HG03378 (cell line): ENCODE results near the gene C6orf62.
"Not testable (repeated sequence)": the region's sequence is repeated elsewhere in the genome, so short reads cannot be mapped to it uniquely, and the experiment has no call there.

ENCODE experiments used
- ATAC-seq: cut with Tn5 transposase; IDR thresholded peaks from one replicate; pipeline ENCODE4 v1.9.1; 2021; ENCODE audit warnings: mild to moderate bottlenecking, moderate library complexity; ENCODE audit not compliant: unreplicated experiment

The C6orf62 gene

DNA sequence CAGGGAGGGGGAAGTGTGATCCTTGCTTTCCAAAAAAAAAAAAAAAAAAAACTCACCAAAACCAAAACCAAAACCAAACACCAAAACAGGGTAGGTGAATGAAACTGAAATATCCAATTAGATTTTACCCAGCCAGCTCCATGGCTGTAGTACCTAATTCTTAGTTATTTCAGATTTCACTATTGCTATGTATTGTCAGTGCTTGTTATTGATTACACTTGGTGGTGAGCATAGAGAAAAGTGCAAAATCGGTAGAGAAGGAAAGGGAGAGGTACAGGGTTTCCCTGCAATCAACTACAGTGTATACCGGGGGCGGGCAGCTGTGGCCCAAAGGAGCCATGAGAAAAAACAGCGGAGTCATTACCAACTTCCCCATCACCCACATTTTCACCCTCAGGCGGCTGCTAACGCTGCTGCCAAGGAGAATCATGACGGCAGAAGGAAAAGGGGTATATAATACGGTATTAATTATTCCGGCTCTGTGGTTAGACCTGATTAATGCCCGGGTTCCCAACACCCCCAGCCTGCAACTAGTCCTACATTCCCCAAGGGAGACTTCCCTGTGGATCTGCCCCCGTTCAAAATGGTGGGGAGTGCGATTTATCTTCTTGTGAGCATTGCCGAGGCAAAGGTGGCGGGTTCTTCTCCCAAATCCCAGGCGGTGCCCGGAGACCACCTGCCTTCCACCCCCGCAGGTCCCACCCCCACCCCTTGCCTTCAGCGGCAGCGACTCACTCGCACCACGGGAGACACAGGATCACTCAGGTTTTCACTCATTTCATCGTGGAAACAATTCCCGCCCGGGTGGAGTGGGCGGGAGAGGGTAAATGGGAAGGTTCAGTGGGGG, at the start of gene C6orf62:
Gene C6orf62 (minus strand): TSS at position 30 of the 847 bp plus-strand sequence. CDS start 486 bp downstream, outside the sequence.
- peak; percentile 30 for ATAC-seq

DNA sequence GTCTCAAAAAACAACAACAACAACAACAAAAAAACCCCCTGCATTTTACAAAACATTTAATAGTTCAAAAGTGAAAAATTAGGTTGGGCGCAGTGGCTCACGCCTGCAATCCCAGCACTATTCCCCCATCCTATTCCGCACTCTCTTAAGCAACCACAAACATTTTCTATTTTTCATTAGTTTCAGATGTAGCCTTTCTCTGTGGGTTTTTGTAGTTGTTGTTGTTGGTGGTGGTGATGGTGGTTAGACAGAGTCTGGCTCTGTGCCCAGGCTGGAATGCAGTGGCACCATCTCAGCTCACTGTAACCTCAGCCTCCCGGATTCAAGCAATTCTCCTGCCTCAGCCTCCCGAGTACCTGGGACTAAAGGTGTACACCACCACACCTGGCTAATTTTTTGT, 49.4 kb upstream of the C6orf62 start:
- ATAC-seq = no peak

DNA sequence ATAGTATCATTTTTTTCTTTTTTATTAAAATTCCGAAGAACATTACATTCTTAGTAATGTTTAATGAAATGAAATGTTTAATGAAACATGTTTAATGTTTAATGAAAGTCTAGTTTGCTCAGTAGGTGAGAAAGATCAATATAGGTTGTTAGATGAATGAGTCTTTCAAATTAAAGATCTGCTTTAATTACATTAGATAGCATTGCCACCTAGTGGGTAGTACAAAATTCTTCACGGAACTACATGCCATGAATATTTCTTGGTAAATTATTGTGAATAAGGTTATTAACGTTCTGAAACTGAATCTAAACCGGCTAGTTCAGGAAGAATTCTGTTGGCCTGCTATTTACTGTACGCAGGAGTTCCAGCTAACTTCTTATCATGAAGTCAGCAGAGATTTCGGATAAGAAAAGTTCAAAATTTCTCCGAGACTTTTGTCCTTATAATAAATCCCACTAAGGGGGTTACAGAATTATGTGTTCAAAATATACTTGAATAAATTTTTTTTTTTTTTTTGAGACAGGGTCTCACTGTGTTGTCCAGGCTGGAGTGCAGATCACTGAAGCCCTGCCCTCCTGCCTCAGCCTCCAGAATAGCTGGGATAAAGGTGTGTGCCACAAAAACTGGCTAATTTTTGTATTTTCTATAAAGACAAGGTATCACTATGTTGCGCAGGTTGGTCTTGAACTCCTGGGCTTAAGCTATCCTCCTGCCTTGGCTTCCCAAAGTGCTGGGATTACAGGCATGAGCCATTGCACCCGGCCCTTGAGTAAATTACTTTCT, 47.9 kb upstream of the C6orf62 start:
- ATAC-seq = peak; percentile 64

GRCh38 chr6:24765968-24766367, 47.0 kb upstream of the C6orf62 start:
- ATAC-seq = not testable (repeated sequence)

GRCh38 chr6:24764833-24765828, 46.2 kb upstream of the C6orf62 start:
- ATAC-seq = not testable (repeated sequence)

- no peak for ATAC-seq
Measured at GRCh38 chr6:24763578-24763977, 44.6 kb upstream of the C6orf62 start.

DNA sequence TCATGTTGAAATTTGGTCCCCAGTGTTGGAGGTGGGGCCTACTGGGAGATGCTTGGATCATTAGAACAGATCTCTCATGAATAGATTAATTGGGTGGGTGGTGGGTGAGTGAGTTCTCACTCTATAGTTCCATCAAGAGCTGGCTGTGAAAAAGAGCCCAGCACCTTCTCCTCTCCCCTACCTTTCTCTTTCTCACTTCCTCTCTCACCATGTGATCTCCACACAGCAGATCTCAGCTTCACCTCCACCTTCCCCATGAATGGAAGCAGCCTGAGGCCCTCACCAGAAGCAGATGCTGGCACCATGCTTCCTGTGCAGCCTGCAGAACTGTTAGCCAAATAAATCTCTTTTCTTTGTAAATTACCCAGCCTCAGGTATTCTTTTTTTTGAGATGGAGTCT, 42.9 kb upstream of the C6orf62 start:
- ATAC-seq = no peak

DNA sequence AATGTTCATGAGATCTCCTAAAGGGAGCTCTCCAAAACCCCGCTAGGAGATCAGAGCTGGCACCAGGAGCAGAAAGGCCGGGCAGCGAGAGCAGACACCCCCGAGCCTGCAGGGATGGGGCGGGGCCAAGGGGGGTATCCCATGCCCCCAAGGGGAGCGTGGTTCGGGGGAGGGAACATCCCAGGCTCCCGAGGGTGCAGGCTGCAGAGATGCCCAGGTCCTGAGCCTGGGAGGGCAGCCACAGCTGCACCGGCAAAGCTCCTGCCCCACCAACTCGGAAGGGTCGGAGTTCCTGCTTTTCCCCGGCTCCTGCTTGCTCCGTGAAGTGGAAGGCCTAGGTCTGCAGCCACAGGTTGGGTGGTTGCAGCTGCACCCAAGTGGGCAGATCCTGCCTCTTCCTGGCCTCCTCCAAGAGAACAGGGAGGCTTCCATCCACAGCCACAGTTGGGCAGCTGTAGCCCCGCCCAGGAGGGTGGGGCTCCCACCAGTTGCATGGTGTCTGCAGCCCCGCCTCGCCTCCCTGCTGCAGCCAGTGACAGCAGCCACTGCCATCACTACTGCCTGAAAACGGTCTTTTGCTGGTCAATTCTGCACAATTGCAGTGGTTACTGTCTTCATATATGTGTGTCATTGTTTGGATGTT, 42.4 kb upstream of the C6orf62 start:
- no peak for ATAC-seq

- no peak for ATAC-seq
Measured at GRCh38 chr6:24760210-24760609, 41.3 kb upstream of the C6orf62 start.

GRCh38 chr6:24759718-24760117, 40.8 kb upstream of the C6orf62 start:
- no peak for ATAC-seq

- no peak for ATAC-seq
Measured at GRCh38 chr6:24757611-24758010, 38.7 kb upstream of the C6orf62 start.

GRCh38 chr6:24755279-24755678, 36.3 kb upstream of the C6orf62 start:
- ATAC-seq = no peak

GRCh38 chr6:24754378-24754777, 35.4 kb upstream of the C6orf62 start:
- not testable (repeated sequence) for ATAC-seq

DNA sequence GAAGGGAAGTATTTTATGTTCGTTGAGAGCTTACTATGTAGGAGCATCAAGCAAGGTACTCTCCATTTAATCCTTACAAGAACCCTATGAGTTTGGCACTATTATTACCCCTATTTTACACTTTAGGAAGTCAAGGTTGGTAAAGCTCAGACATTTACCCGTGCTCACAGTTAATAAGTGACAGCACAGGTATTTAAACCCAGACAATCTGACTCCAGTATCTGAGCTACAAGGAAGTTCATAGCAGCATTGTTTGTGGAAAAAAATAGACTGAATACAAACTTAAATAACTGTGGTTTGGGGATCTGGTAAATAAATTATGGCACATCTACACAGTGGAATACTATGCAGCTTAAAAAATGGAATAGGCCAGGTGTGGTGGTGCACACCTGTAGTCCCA, 34.6 kb upstream of the C6orf62 start:
- no peak for ATAC-seq

DNA sequence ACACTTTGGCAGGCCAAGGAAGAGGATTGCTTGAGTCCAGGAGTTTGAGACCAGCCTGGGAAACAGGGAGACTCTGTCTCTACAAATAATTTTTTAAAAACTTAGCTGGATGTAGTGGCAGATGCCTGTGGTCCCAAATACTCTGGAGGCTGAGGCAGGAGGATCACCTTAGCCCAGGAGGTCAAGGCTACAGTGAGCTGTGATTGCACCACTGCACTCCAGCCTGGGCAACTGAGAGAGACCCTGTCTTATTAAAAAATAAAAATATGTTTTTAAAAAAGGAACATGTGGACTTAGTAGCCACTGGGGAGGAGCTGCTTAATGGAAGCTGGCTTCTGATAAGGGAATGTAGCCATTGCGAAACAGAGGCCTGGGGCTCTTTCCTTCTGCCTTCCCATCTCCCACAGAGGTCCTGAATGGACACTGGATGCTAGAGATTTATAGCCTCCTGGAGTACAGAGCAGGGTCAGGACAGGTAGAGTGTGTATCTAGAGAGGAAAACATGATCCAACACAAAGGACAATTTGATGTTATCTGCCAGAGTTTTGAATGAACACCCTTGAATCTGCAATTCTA, 34.1 kb upstream of the C6orf62 start:
- ATAC-seq = no peak

GRCh38 chr6:24752503-24752902, 33.5 kb upstream of the C6orf62 start:
- no peak for ATAC-seq

DNA sequence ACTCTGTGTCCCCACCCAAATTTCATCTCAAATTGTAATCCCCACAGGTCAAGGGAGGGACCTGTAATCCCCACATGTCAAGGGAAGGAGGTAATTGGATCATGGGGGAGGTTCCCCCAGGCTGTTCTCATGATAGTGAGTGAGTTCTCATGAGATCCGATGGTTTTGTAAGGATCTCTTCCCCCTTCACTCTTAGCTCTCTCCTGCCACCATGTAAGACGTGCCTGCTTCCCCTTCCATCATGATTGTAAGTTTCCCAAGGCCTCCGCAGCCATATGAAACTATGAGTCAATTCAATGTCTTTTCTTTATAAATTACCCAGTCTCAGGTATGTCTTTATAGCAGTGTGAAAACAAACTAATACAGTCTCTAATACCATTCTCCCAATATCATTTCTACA, 31.9 kb upstream of the C6orf62 start:
- ATAC-seq = not testable (repeated sequence)

DNA sequence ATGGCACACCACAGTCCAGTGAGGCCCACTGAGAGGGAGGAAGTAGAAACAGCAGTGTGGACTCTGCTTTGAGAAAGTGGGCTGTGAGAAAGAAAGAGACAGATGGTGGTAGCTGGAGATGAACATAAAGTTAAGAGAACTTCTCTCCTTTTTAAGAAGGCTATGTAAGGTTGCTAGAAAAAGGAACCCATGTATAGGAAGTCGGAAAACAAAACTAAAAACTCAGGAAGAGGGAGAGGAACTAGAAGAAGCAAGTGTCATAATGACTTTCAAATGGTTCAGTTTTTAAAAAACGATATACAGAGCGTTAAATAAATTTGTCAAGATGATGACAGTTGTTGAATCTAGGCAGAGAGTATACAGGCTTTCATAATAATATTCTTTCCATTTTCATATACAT, 30.3 kb upstream of the C6orf62 start:
- ATAC-seq = no peak

DNA sequence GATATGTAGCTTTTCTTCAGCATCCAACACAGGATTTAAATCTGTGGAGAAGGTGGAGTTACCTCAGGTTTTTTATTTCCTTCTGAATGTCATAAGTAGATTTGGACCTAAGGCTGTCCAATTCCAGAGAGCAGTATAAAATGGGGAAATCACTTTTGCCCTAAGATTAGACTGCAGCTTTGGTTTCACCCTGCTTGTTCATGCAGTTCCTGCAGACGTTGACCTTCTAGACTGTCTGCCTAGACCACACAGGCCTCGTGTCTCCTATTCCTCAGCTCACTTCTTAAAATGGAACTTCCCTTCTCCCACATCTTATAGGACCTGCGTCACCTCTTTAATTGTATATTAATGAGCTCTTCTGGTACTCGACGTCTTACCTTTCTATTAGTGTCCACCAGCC, 26.0 kb upstream of the C6orf62 start:
- ATAC-seq = no peak

DNA sequence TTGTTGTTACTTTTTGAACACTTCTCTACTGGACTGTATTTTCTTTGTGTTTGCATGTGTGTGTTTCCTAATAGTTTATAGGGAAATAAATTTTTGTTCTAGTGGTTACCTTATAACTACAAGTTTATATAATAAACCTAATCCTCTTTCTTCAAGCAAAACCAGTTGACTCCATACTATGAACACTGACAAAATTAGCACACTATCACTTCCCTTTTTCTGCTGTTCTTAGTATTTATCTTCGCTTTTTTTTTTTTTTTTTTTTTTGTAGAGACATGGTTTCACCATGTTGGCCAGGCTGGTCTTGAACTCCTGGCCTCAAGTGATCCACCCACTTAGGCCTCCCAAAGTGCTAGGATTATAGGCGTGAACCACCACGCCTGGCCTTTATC, 25.0 kb upstream of the C6orf62 start:
- peak; percentile 41 for ATAC-seq
